NCI-H187 (cell line): ENCODE results near the gene RBKS.

ENCODE experiments used
- DNase-seq, 2 experiments: peaks; one replicate each; lab custom pipeline; 2025; lab: John Stamatoyannopoulos, UW

The RBKS gene

DNA sequence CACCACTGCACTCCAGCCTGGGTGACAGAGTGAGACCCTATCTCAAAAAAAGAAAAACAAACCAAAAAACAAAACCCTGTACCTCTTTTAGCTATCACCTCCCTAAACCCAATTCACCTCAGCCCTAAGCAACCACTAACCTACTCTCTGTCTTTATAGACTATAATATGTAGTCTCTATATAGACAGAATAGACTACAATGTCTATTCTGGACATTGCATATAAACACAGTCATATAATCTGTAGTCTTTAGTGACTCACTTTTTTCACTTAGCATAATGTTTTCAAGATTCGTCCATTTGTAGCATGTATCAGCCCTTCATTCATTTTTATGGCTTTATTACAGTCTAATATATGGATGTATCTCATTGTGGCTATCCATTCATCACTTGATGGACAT lies 155.9 kb downstream of the RBKS start:
- no peak for DNase-seq
